Kidney glomerular epithelial cell (primary cell): ENCODE data around the gene MAML1.
"Not testable (repeated sequence)": the region's sequence is repeated elsewhere in the genome, so short reads cannot be mapped to it uniquely, and the experiment has no call there.

Experiments
- DNase-seq: peaks from one replicate; lab custom pipeline; 2025; lab: John Stamatoyannopoulos, UW

The MAML1 gene

DNA sequence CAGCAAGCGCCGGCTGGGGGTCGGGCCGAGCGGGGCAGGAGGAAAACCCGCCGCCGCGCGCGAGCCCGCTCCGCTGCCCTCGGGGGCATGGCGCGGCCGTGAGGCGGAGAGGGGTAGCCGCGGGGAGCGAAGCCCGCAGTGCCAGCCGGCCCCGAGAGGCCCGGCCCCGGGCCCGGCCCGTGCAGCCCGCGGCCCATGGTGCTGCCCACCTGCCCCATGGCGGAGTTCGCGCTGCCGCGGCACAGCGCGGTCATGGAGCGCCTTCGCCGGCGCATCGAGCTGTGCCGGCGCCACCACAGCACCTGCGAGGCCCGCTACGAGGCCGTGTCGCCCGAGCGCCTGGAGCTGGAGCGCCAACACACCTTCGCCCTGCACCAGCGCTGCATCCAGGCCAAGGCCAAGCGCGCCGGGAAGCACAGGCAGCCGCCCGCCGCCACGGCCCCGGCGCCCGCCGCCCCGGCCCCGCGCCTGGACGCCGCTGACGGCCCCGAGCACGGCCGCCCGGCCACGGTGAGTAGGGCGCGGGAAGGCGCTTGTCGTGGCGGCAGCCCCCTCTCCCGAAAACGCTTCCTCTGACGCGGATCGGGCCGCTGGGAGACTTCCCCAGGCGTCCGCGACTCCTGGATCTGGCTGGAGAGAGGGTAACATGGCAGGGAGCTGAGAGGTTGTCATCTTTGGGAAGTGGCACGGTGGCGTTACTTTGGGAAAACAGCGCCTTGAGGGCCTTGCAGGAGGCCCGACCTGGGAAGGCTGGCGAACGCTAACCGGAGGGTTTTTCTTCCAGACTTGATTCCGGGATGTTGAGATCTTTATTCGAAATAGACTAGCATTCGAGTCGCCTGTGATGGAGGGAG is 523 bp downstream of the MAML1 start:
- peak; percentile 60 for DNase-seq

DNA sequence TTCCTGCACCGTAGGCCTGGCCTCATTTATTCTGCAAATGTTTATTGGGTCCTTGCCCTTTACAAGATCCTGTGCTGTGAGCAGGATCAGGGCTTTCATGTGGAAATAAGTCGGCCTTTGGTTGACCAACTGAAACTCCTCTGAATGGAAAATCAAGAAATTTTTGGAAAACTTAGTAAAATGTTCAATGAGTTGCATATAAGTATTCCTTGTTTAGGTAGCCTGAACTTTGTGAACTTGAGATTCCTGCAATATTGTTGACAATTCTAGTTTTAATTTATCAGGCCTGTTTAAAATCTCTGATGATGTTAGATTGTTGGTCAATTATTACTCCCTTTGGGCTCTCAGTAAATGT is 1.1 kb downstream of the MAML1 start:
- peak; percentile 60 for DNase-seq

DNA sequence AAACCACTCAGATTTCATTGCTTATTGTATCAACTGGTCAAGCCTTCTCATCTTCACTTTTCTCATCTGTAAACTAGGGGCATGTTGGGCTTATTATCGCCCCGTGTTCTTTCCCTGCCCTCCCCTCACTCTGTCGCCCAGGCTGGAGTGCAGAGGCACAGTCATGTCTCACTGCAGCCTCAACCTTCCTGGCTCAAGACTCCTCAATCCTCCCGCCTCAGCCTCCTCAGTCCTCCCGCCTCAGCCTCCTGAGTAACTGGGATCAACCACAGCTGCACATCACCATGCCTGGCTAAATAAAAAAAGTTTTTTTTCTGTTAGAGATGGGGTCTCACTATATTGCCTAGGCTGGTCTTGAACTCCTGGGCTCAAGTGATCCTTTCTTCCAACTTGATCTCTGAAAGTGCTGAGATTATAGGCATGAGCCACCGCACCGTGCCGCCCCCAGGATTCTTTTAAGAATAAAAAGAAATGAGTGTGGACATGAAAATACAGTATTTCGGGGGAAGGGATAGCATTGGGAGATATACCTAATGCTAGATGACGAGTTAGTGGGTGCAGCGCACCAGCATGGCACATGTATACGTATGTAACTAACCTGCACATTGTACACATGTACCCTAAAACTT is 2.0 kb downstream of the MAML1 start:
- no peak for DNase-seq

DNA sequence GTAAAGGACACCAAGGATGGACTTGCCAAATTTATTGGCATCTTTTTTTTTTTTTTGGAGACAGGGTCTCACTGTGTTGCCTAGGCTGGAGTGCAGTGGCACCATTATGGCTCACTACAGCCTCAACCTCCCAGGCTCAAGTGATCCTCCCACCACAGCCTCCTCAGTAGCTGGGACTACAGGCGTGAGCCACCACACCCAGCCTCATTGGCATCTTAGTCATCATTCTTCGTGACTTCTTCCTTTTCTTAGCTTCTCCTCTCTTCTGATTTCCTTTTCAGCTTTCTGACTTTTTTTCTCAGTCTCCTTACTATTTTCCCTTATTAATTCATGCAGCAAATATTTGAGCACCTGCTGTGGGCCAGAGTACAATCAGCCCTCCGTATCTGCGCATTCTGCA is 6.1 kb downstream of the MAML1 start:
- no peak for DNase-seq

DNA sequence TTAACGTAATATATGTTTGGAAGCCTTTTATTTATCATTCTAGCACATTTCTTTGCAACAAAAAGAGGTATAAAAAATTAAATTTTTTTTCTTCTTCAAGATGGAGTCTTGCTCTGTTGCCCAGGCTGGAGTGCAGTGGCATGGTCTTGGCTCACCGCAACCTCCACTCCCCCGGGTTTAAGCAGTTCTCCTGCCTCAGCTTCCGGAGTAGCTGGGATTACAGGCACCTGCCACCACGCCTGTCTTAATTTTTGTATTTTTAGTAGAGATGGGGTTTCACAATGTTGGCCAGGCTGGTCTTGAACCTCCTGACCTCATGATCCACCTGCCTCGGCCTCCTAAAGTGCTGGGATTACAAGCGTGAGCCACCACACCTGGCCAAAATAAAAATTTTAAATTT is 11.5 kb downstream of the MAML1 start:
- DNase-seq = not testable (repeated sequence)

DNA sequence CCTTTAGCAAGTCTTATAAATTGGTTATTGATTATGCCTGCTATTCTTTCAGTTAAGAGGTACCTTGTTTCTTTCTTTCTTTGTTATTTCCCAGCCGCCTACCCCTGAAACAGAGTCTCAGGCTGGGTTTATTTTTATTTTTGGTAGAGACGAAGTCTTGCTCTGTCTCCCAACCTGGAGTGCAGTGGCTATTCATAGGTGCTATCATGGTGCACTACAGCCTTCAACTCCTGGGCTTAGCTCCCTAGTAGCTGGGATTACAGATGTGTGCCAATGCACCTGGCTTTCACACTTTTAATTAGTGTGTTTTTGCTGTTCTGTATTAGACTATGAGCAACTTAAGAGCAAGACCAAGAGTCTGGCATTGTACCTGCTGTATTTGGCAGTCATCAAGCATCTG is 14.2 kb downstream of the MAML1 start:
- no peak for DNase-seq

DNA sequence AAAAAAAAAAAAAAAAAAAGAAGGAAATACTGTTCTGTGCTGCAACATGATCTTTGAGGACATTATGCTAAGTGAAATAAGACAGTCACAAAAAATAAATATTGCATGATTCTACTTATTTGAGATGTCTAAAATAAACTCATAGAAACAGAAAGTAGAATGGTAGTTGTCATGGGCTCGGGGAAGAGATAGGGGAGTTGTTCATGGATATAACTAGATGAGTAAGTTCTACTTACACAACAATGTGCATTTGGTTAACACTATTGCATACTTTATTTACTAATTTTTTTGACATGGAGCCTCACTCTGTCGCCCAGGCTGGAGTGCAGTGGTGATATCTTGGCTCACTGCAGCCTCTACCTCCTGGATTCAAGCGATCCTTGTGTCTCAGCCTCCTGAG is 15.2 kb downstream of the MAML1 start:
- DNase-seq = no peak

DNA sequence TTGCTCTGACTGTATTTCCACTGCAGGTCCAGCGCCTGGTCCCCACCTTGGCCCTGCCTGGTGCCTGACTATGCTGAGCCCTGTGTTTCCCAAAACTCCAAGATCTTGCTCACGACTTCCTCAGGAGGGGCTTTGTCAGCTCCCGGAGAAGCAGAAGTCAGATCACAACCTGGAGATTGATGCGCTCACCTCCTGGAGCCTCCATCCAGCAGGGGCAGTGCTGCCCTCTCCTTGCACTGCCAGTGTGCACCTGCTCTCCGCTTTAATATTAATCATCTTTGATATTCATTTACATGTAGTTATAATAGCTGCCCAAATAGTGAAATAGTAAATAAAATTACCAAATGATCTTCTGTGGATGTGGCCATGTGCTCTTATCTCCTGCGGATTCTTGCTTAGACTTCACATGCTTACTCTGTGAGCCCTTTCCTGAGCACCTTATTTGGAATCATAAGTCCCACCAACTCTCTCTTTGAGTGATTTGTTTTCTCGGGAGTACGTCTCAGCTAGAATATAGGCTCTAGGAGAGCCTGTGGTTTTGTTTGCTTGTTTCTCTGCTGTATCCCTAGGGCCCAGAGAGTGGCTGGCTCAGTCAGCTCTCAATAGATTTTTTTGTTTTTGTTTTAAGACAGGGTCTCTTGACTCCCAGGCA is 17.4 kb downstream of the MAML1 start:
- no peak for DNase-seq

DNA sequence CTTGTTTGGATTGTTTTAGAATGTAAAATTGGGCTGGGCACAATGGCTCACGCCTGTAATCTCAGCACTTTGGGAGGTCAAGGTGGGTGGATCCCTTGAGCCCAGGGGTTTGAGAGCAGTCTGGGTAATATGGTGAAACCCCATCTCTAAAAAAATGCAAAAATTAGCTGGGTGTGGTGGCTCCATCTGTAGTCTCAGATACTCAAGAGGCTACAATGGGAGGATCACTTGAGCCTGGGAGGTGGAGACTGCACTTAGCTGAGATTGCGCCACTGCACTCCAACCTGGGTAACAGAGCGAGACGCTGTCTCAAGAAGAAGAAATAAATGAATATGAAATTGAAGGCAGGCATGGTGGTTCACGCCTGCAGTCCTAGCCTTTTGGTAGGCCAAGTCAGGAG is 21.3 kb downstream of the MAML1 start:
- no peak for DNase-seq

DNA sequence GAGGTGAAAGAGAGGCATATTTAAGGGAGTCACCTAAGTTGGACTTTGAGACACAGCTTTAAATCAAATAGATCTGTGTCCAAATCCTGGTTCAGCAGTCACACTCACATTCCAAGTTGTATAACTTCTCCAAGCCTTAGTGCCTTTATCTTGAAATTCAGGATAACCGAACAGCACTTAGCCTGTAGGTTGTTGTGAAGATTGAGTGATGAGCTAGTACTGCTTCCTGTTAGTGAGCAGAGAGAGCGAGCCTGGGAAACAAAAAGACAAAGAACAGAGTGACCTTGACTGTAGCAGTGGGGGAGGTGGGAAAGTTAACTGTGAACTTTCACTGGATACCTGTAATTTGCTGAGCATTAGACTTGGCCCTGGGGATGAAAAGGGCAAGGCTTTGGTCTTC is 22.4 kb downstream of the MAML1 start:
- DNase-seq = no peak

DNA sequence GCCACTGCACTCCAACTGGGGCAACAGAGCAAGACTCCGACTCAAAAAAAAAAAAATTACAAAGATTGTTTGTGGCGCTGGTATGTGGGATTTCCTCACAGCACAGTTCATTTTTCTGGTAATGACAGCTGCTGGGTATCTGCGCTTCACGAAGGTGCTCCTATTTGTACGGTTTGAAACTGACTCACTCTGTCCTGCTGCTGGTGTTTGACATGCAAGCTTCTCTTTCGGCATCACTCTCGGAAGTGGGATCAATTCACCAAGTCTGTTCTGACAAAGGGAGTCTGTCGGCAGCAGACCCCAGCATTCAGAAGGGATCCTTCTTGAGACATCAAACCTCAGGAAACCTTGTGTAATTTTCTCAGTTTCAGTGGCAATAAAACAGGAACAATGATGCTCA is 26.3 kb downstream of the MAML1 start:
- no peak for DNase-seq

DNA sequence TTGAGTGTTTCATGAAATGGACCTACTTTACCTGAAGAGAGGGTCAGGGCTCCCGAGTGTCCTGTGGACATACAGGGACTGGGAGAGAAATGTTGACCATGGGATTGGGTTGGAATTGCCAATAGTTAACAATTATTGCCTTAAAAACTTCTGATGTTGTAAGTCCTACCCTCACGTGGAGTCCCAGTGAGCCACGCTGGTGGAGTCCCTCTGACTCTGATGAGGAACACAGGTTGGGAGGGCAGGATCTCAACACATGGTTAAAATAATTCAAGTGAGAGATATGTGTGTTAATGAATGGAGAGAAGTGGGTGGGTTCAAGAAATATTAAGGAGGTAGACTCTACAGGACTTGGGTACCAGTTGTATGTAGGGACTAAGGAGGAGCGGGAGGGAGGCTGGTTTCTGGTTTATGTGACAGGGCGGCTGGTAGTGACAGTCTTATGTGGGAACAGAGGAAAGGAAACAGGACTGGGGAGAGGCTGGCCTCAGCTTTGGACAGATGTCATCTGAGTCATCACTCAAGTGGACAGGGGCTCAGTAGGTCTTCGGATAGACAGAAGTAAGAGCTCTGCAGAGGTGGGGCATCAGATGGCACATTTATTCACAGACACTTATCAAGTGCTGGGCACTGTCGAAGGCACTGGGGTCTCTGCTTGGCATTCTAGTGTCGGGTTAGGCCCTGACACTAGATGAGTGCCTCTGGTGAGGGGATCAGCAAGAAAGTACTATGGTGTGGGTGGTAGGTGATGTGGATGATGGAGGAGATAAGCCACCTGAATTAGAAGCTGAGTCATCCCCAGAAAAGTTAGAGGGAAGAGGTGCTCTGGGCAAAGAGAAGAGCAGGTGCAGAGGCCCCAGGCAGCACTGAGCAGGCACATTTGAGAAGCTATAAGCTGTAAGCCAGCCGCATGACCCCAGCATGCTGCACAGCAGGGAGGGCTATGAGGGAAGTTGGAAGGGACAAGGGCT is 27.2 kb downstream of the MAML1 start:
- DNase-seq = no peak

DNA sequence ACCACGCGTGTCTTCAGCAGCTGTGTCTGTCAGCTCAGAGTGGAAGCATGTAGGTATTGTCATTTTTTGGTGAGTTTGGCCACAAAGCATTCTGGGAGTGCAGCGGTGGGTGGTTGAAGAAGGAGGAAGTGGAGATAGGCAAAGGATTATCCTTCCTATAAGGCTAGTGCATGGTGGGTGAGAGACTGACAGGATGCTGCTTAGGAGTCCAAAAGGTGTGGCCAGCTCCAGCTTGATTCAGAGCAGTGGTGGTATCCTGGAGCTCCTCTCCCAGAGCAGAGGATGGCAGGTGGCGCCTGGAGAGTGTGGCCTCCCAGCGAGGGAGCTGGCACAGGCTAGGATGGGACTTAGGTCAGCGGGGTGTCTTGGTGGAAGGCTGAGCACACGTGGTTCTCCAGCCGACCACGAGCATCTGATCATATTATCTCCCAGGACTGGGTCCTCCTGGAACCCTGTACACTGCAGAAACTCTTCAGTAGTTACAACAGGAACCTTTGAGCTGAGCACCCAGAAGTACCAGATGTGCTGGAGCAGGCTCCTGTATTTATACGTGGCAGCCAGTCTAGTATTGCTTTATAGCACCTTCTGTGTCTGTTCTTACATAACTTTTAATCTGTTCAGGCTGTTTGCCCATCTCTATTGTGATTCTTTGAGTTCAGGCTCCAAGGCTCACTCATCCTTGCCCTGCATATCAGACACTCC is 29.6 kb downstream of the MAML1 start:
- no peak for DNase-seq

DNA sequence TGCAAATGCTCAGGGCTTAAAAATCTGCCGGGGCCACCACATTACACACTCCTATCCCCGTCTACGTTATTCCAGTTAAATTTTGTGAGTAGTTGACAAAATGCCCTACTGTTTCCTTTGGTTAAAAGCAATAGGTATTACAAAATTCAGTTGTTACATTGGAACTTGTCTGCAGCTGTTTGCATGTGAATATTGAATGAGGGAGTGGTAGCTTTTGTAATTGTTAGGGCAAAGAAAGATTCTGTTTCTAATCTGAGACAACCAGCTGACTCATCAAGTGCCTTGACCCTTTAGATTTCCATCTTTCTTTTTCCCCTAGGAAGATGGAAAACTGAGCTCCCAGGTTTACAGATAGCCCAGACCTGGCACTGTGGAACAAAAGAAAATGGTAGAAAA is 30.2 kb downstream of the MAML1 start:
- peak; percentile 69 for DNase-seq

DNA sequence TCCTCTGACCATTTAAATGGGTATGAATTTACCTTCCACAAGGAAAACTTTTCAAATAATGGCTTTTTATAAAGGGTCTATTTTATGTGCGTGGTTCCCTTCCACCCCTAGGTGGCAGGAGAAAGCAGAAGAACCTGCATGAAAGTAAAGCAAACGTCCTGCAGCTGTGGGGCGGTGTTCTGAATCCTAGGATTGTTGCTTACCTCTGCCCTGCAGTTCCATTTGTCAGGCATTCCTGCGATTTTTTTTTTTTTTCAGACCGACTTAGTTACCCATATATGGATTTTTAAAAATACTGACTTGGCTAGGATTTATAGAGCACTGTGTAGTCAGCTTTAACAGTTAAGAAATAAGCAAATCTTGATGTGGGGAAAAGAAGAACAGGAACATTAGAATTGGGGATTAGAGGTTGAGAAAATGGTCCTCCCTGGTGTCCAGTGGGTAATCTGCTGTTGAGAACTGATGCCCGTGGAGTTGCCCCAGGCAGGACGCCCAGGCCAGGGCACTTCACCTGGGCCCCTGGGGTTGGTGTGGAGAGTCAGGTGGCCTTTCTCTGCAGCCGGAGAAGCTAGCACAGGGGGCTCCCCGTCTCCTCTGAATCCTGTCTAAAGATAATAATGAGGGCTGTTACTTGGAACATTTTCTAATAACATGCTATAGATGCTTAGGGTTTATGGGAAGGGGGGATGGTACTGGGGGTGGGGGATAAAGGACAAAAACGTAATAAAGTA is 30.8 kb downstream of the MAML1 start:
- peak; percentile 75 for DNase-seq

DNA sequence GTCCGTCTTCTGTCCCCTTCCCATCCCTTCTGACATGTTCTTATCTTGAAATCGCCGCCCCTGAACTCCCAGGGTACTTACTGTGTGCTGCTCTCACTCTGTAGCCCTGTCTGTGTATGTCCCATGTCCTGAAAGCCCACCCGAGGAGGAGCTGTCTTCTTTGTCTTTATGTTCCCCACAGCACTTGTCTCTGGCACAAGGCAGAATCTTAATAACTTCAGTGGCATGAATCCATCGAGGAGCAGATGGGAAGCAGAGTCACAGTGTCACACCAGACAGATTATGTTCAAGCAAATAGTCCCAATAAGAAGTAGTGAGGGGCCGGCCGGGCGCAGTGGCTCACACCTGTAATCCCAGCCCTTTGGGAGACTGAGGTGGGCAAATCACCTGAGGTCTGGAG is 31.4 kb downstream of the MAML1 start:
- no peak for DNase-seq

DNA sequence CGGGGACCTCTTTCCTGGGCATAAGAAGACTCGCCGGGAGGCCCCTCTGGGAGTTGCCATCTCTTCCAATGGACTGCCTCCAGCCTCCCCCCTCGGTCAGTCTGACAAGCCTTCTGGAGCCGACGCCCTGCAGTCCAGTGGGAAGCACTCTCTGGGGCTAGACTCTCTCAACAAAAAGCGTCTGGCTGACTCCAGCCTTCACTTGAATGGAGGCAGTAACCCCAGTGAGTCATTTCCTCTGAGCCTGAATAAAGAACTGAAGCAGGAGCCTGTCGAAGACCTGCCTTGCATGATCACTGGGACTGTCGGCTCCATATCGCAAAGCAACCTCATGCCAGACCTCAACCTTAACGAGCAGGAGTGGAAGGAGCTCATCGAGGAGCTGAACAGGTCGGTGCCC is 32.8 kb downstream of the MAML1 start:
- peak; percentile 58 for DNase-seq

DNA sequence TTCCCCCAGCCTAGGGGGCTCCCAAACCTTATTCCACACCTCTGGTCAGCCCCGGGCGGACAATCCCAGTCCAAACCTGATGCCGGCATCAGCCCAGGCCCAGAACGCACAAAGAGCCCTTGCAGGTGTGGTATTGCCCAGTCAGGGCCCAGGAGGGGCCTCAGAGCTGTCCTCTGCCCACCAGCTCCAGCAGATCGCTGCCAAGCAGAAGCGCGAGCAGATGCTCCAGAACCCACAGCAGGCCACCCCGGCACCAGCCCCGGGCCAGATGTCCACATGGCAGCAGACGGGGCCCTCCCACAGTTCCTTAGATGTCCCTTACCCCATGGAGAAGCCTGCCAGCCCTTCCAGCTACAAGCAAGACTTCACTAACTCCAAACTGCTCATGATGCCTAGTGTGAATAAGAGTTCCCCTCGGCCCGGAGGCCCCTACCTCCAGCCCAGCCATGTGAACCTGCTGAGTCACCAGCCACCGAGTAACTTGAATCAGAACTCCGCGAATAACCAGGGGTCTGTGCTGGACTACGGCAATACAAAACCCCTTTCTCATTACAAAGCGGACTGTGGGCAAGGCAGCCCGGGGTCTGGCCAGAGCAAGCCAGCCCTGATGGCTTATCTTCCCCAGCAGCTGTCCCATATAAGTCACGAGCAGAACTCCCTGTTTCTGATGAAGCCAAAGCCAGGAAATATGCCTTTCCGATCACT is 33.6 kb downstream of the MAML1 start:
- peak; percentile 10 for DNase-seq

DNA sequence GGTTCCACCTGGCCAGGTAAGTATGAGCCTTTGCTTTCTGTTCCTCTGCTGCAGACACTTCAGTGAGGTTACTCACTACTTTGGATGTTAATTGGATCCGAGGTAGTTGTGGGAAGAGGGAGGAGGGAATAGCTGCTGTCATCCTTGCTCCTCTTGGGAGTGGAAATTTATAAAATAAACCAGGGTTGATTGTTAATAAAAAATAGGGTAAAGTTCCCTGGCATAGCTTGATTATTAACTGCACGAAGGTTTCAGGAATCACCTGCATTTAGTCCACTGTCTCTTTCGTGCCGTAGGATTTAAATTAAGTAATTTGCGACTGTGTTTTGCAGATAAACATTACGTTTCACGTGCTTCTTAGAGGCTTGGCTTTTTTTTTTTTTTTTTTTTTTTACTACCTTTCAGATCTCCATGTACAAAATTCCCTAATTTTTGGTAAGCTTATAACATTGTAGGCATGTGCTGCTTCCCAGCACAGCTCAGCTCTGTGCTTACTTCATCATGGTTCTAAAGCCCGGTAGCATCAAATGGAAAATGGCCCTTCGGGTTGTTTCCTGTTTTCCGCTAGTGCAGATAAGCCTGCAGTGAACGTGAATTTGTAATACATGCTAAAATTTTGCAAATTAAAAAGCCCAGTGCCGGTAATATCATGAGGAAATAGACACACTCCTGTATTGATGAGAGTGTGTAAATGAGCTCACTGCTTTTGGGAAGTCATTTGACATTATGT is 34.3 kb downstream of the MAML1 start:
- peak; percentile 58 for DNase-seq
